AG04450 (cell line): Measurements from ENCODE around the gene SLC16A5. TPM values are rescaled to one million over a fixed set of nuclear protein-coding genes. Genes with fewer than 3 reads are reported as not detected.

Experiments used
- CTCF ChIA-PET: fragments of 300-600, 350-600 bp; formaldehyde crosslinking; extraction: SDS; loops from one replicate; lab custom pipeline; 2022; ENCODE audit warnings: antibody characterized with exemption, inconsistent platforms; lab: Charles Lee
- POLR2A ChIA-PET: fragments of 350-600 bp; formaldehyde crosslinking; extraction: SDS; loops from one replicate; lab custom pipeline; 2021; ENCODE audit warnings: antibody characterized with exemption, inconsistent platforms; lab: Yijun Ruan, JAX
- DNase-seq: peaks from one replicate; pipeline ENCODE4 v3.0.0-alpha.2; 2011; ENCODE audit warnings: low read depth, low spot score
- H3K27ac ChIP-seq: one replicate; pipeline ENCODE4 v1.5.1; 2012; ENCODE audit warnings: low read depth, low read length, control low read depth
- H3K27me3 ChIP-seq: one replicate; pipeline ENCODE4 v1.6.0; 2012; ENCODE audit warnings: low read length; ENCODE audit not compliant: control insufficient read depth, insufficient read depth
- H3K4me3 ChIP-seq: 2 replicates; pipeline ENCODE4 v1.5.1; 2011; ENCODE audit warnings: mild to moderate bottlenecking, low read depth, low read length, control low read depth
- H3K9me3 ChIP-seq: 2 replicates; pipeline ENCODE4 v1.5.1; 2012; ENCODE audit warnings: low read length; ENCODE audit not compliant: control insufficient read depth, insufficient read depth
- CTCF ChIP-seq: IDR thresholded peaks from 2 replicates; pipeline ENCODE4 v1.5.1; 2011; ENCODE audit warnings: low read depth, low read length, control low read depth, inconsistent platforms
- polyA plus RNA-seq: library from polyadenylated mRNA; depleted of rRNA; stranded (reverse); fragments of >200 nt; gene quantifications from 2 replicates; pipeline ENCODE4 v1.2.3, GENCODE V29; 2011

SLC16A5 gene
- polyA plus RNA-seq, 1 experiment: 2.9 TPM

- ChIA-PET POLR2A (no interaction called here), CTCF (interaction anchor here (3.2 kb wide), 1 partner anchor 16 kb away, joined by 13 read pairs; no protein-coding TSS in a partner anchor)
- Histone ChIP-seq H3K4me3 (no peak overlapping the region), H3K27ac (no peak overlapping the region), H3K9me3 (peaks cover 3% of the 10 kb centered on the region; the same call in 1 of the 2 replicates), H3K27me3 (no peaks in the 10 kb centered on the region)
- no peak for TF ChIP-seq CTCF
- no peak for DNase-seq
These were observed 10.1 kb downstream of the SLC16A5 start for GRCh38 chr17:75097865-75098264.

- ChIA-PET POLR2A (interaction anchor here (1.0 kb wide), 1 partner anchor 13 kb away, joined by 4 read pairs; no protein-coding TSS in a partner anchor), CTCF (interaction anchor here (1.0 kb wide), 1 partner anchor 15 kb away, joined by 6 read pairs; no protein-coding TSS in a partner anchor)
- Histone ChIP-seq H3K27ac (no peak overlapping the region), H3K27me3 (no peaks in the 10 kb centered on the region), H3K9me3 (no peaks in the 10 kb centered on the region; the same call in 1 of the 2 replicates), H3K4me3 (no peak overlapping the region)
- TF ChIP-seq CTCF: no peak
- no peak for DNase-seq
These were observed 11.1 kb downstream of the SLC16A5 start for GRCh38 chr17:75098861-75099260.

- CTCF ChIA-PET: no interaction called here
These were observed 12.3 kb downstream of the SLC16A5 start for GRCh38 chr17:75099881-75100595.

GRCh38 chr17:75102385-75102821, 14.6 kb downstream of the SLC16A5 start:
- ChIA-PET CTCF (interaction anchor here (1.2 to 1.7 kb wide), 2 partner anchors 12 to 43 kb away, joined by 5 to 13 read pairs; no protein-coding TSS in a partner anchor), POLR2A (no interaction called here)
- H3K27ac ChIP-seq: no peak overlapping the region
- no peaks in the 10 kb centered on the region for H3K27me3 ChIP-seq
- no peak for DNase-seq
- H3K4me3 ChIP-seq: no peak overlapping the region
- TF ChIP-seq CTCF: no peak
- H3K9me3 ChIP-seq: no peaks in the 10 kb centered on the region

More at GRCh38 chr17:75099881-75100595, 12.3 kb downstream of the SLC16A5 start:
- H3K9me3 ChIP-seq: no peaks in the 10 kb centered on the region
- H3K27me3 ChIP-seq: no peaks in the 10 kb centered on the region
- no peak overlapping the region for H3K4me3 ChIP-seq
- H3K27ac ChIP-seq: no peak overlapping the region
- DNase-seq: no peak
- POLR2A ChIA-PET: no interaction called here
- TF ChIP-seq CTCF: no peak
